NT2/D1 (cell line): ENCODE measurements around the gene BSN.

Experiments
- DNase-seq: peaks from one replicate; pipeline ENCODE4 v3.0.0-alpha.2; 2011; ENCODE audit warnings: low read depth, low spot score
- H3K27me3 ChIP-seq: 2 replicates; pipeline ENCODE4 v1.6.0; 2011; ENCODE audit warnings: mild to moderate bottlenecking; ENCODE audit not compliant: insufficient read length, insufficient read depth
- H3K36me3 ChIP-seq: 2 replicates; pipeline ENCODE4 v1.6.1; 2011; ENCODE audit warnings: mild to moderate bottlenecking, low read length, mixed read lengths; ENCODE audit not compliant: insufficient read depth, insufficient read length
- H3K4me1 ChIP-seq: 2 replicates; pipeline ENCODE4 v1.5.1; 2011; ENCODE audit not compliant: insufficient read depth, insufficient read length
- H3K4me3 ChIP-seq: 2 replicates; pipeline ENCODE4 v1.5.1; 2011; ENCODE audit warnings: low read depth; ENCODE audit not compliant: insufficient read length
- H3K9ac ChIP-seq: 2 replicates; pipeline ENCODE4 v1.6.0; 2011; ENCODE audit warnings: low read depth; ENCODE audit not compliant: insufficient read length
- H3K9me3 ChIP-seq: 2 replicates; pipeline ENCODE4 v1.5.1; 2011; ENCODE audit warnings: mild to moderate bottlenecking, low read length; ENCODE audit not compliant: insufficient read depth
- SUZ12 ChIP-seq: IDR thresholded peaks from 2 replicates; pipeline ENCODE4 v1.6.1; 2011; ENCODE audit not compliant: insufficient read length, insufficient read depth; ENCODE audit errors: extremely low read depth
- YY1 ChIP-seq: IDR thresholded peaks from 2 replicates; pipeline ENCODE4 v1.6.1; 2011; ENCODE audit not compliant: insufficient read length, insufficient read depth
- ZNF274 ChIP-seq: IDR thresholded peaks from 2 replicates; pipeline ENCODE4 v1.6.1; 2011; ENCODE audit warnings: mild to moderate bottlenecking, low read depth, low read length

BSN gene, protein sequence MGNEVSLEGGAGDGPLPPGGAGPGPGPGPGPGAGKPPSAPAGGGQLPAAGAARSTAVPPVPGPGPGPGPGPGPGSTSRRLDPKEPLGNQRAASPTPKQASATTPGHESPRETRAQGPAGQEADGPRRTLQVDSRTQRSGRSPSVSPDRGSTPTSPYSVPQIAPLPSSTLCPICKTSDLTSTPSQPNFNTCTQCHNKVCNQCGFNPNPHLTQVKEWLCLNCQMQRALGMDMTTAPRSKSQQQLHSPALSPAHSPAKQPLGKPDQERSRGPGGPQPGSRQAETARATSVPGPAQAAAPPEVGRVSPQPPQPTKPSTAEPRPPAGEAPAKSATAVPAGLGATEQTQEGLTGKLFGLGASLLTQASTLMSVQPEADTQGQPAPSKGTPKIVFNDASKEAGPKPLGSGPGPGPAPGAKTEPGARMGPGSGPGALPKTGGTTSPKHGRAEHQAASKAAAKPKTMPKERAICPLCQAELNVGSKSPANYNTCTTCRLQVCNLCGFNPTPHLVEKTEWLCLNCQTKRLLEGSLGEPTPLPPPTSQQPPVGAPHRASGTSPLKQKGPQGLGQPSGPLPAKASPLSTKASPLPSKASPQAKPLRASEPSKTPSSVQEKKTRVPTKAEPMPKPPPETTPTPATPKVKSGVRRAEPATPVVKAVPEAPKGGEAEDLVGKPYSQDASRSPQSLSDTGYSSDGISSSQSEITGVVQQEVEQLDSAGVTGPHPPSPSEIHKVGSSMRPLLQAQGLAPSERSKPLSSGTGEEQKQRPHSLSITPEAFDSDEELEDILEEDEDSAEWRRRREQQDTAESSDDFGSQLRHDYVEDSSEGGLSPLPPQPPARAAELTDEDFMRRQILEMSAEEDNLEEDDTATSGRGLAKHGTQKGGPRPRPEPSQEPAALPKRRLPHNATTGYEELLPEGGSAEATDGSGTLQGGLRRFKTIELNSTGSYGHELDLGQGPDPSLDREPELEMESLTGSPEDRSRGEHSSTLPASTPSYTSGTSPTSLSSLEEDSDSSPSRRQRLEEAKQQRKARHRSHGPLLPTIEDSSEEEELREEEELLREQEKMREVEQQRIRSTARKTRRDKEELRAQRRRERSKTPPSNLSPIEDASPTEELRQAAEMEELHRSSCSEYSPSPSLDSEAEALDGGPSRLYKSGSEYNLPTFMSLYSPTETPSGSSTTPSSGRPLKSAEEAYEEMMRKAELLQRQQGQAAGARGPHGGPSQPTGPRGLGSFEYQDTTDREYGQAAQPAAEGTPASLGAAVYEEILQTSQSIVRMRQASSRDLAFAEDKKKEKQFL (N-terminal part only)

DNA sequence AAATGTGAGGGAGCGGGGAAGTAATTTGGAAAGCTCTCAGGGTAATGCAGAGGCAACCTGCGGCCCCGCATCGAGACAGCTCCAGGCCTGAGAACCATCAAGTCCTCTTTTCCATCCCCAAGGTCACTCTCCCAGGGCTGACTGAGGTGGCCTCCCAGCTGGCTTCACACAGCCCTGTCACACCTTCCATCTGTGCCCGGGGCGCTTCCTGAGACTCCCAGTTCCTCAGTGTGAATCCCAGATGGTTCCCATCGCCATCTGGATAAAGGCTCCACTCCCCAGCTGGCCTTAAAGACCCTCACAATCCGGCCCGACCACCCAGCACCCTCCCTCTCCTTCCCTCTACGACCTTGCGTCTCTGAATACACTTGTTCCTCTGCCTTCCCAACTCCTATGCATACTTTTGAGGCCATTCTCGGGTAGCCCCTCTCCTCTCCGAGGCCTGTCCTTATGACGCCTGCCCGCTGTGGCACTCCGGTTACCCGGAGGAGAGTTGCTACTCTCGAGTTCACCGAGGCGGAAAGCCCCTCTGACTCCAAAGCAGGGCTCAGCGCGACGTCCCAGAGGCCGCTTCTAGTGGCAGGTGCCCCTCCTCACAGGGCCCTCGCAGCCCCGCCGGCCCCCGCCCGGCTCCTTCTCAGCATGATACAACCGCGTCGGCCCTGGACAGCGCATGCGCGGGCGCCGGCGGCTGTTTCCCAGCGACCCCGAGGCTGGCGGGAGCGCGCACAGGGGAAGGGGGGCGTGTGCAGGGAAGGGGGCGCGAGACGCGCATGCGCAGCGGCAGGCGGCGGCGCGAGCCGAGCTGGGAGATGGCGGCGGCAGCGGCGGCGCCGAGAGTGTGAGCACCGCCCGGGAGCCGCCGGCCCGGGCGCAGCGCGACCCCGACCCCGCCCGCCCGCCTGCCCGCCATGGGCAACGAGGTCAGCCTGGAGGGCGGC lies at the start of gene BSN:
TSS of gene BSN (plus strand) at position 786 of the 941 bp plus-strand sequence. CDS start at position 912, 126 bp downstream.
- H3K9me3 ChIP-seq, result no peaks in the 10 kb centered on the region
- peak within 1 kb of the TSS; percentile 65 for H3K4me3 ChIP-seq
- H3K4me1 ChIP-seq, result peaks cover 8% of the 10 kb centered on the region
- H3K36me3 ChIP-seq, result no peaks in the 10 kb centered on the region
- no peak for TF ChIP-seq ZNF274
- no peak for TF ChIP-seq SUZ12
- TF ChIP-seq YY1, result no peak
- peak; percentile 90 for DNase-seq
- peaks cover 30% of the 10 kb centered on the region for H3K27me3 ChIP-seq
- H3K9ac ChIP-seq, result peak within 1 kb of the TSS; percentile 87

DNA sequence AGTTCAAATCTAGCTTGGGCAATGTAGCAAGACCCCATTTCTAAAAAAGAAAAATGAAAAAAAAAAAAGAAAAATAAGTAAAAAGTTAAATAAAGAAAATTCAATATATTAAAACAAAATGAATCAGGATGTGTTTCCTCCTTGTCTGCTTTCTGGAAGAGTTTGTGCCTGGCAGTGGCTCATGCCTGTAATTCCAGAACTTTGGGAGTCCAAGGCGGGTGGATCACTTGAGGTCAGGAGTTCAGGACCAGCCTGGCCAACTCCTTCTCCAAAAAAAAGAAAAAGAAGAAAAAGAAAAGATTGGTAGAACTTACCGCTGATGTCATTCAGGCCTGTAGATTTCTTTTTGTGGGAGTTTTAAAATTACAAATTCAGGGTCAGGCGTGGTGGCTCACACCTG lies 47.4 kb upstream of the BSN start:
- H3K27me3 ChIP-seq, result no peaks in the 10 kb centered on the region
- no peaks in the 10 kb centered on the region for H3K4me1 ChIP-seq
- H3K9me3 ChIP-seq, result no peaks in the 10 kb centered on the region
- no peak for DNase-seq
- peaks cover 46% of the 10 kb centered on the region for H3K36me3 ChIP-seq
- TF ChIP-seq YY1 (no peak), SUZ12 (no peak)
- no peak overlapping the region for H3K4me3 ChIP-seq
- no peak overlapping the region for H3K9ac ChIP-seq

DNA sequence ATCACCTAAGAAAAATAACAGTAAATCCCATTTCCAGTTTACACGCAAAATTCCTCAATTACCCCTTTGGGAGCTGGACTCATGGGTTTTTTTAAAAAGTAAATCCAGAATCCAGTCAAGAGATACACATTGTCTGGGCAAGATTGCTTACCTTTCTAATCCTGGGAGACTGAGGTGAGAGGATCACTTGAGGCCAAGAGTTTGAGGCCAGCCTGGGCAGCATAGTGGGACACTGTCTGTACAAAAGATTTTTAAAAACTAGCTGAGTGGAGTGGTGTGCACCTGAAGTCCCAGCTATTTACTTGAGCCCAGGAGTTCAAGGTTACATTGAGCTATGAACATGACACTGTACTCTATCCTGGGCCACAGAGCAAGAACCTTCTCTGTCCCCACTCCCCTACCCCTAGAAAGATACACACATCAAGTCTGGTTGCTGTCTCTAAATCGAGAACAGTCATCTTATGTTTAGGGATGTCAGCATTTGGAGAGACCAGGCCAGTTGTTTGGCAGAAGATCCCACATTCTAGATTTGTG lies 45.2 kb upstream of the BSN start:
- DNase-seq, result no peak
- Histone ChIP-seq H3K4me3 (no peak overlapping the region), H3K27me3 (no peaks in the 10 kb centered on the region), H3K9me3 (no peaks in the 10 kb centered on the region), H3K9ac (no peak overlapping the region), H3K4me1 (no peaks in the 10 kb centered on the region), H3K36me3 (peaks cover 47% of the 10 kb centered on the region)
- TF ChIP-seq ZNF274 (no peak), SUZ12 (no peak), YY1 (no peak)

GRCh38 chr3:49511639-49512038 lies 42.6 kb upstream of the BSN start:
- no peak overlapping the region for H3K9ac ChIP-seq
- H3K9me3 ChIP-seq, result no peaks in the 10 kb centered on the region
- H3K4me1 ChIP-seq, result no peaks in the 10 kb centered on the region
- peaks cover 67% of the 10 kb centered on the region for H3K36me3 ChIP-seq
- DNase-seq, result no peak
- no peak overlapping the region for H3K4me3 ChIP-seq
- H3K27me3 ChIP-seq, result no peaks in the 10 kb centered on the region
- TF ChIP-seq ZNF274, result no peak
- no peak for TF ChIP-seq YY1
- no peak for TF ChIP-seq SUZ12

- Histone ChIP-seq H3K9ac (no peak overlapping the region), H3K36me3 (peaks cover 76% of the 10 kb centered on the region), H3K4me3 (no peak overlapping the region), H3K9me3 (no peaks in the 10 kb centered on the region), H3K4me1 (peaks cover 2% of the 10 kb centered on the region), H3K27me3 (no peaks in the 10 kb centered on the region)
- TF ChIP-seq YY1, result no peak
- no peak for TF ChIP-seq SUZ12
- no peak for TF ChIP-seq ZNF274
- DNase-seq, result no peak
Measured at GRCh38 chr3:49512781-49513355, 41.4 kb upstream of the BSN start.
